HG02884 (cell line): ENCODE measurements around the gene EXTL1.
"Not testable (repeated sequence)": the region's sequence is repeated elsewhere in the genome, so short reads cannot be mapped to it uniquely, and the experiment has no call there.

Experiments used
- ATAC-seq: cut with Tn5 transposase; IDR thresholded peaks from one replicate; pipeline ENCODE4 v1.9.1; 2021; ENCODE audit warnings: mild to moderate bottlenecking, moderate library complexity; ENCODE audit not compliant: unreplicated experiment

Gene EXTL1

GRCh38 chr1:26021647-26022403, at the start of gene EXTL1:
Gene EXTL1, plus strand, starts transcription at chr1:26021775. Its CDS starts 872 bp downstream, at chr1:26022647.
- no peak for ATAC-seq

DNA sequence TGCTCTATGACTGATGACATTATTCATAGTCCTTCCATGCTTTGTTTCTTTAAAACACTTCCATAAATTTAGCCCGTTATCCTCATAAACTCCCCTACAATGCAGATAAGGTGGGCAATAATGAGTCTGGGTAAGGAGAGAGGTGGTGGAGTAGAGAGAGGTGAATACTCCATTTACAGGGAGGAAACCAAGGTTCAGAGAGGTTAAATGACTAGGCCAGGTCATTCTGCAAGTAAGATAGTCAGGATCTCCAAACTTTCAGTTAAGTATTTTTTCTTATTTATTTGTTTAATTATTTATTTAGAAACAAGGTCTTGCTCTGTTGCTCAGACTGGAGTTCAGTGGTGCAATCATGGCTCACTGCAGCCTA, 49.8 kb upstream of the EXTL1 start:
- ATAC-seq = no peak

- no peak for ATAC-seq
Observed at GRCh38 chr1:25973610-25974321, 47.8 kb upstream of the EXTL1 start.

DNA sequence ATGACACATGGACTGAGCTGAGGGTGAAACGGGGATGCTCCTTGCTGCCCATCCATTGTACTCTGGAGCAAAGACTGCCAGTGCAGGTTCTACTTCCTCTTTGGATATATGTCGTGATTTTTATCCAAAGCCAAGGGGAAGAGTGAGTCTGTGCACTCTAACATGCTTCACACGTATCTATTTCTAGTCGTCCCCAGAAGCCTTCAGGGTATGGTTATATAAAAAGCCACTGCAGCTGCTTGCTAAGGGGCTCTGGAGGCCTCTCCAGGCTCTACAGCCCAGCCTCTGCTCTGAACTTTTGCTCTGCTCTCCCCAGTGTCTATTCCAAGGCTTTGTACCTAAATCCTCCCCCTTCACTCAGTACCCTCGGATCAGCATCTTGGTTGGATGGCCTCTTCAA, 43.8 kb upstream of the EXTL1 start:
- ATAC-seq = no peak

- no peak for ATAC-seq
Observed at GRCh38 chr1:25978403-25978802, 43.2 kb upstream of the EXTL1 start.

- ATAC-seq = no peak
Observed at GRCh38 chr1:25979210-25979609, 42.4 kb upstream of the EXTL1 start.

- ATAC-seq = no peak
Observed at GRCh38 chr1:25985171-25985570, 36.4 kb upstream of the EXTL1 start.

- no peak for ATAC-seq
Observed at GRCh38 chr1:25985670-25986069, 35.9 kb upstream of the EXTL1 start.

DNA sequence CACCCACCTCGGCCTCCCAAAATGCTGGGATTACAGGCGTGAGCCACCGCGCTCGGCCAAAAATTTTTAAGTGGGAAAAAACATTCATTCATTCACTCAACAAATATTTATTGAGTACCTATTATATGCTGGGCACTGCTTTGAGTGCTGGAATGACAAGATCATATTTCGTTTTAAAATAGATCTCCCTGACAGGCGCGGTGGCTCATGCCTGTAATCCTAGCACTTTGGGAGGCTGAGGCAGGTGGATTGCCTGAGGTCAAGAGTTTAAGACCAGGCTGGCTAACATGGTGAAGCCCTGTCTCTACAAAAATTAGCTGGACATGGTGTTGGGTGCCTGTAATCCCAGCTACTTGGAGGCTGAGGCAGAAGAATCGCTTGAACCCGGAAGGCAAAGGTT, 34.8 kb upstream of the EXTL1 start:
- ATAC-seq = not testable (repeated sequence)

DNA sequence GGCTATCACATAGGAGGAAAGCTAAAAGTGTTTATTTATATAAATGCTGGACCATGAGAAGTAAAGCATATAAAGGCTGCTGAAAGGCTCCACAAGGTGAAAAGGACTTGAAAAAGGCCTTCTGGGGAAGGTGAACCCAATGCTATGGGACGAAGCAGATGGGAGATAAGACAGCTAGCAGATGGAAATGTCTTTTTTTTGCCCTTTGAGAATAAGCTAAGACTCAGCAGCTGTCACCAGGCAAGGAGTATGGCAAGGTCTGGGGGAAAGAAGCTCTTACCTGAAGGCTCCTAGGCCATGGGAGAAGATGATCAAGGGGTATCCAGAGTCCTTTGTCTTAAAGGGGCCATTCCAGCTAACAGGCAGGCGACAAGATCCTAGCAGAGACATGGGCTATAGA, 33.6 kb upstream of the EXTL1 start:
- ATAC-seq = no peak

DNA sequence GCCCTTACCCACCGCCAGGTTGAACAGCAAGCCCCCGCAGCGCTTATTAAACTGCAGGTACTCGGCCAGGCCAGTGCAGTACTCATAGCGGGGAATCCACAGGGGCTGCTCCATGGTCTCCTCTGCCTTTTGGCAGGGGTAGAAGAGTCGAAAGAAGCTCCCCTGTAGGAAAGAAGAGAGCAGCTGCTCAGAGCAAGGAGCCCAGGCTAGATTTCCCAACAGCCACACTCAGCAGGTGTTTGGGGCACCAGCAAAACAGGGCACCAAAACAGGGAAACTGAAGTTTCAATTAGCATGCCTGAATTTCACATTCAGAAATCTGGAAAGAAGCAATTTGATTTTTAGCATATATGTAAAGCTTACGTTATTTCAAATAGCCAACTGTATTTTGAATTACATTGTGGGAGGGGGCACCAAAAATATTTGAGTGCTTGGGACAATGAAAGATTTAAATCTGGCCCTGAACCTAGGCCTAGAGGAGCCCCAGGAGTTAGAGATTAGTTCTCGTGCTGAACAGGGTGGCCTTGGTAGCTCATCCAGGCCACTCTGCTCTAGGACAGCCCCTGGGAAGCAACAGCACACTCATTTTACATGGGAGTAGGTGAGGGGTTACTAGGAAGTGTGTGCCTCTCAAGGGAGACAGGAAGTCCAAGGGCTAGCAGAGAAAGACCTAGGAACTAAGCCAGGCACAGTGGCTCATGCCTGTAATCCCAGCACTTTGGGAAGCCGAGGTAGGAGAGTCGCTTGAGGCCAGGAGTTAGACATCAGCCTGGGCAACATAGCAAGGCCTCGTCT, 31.9 kb upstream of the EXTL1 start:
- ATAC-seq = no peak

DNA sequence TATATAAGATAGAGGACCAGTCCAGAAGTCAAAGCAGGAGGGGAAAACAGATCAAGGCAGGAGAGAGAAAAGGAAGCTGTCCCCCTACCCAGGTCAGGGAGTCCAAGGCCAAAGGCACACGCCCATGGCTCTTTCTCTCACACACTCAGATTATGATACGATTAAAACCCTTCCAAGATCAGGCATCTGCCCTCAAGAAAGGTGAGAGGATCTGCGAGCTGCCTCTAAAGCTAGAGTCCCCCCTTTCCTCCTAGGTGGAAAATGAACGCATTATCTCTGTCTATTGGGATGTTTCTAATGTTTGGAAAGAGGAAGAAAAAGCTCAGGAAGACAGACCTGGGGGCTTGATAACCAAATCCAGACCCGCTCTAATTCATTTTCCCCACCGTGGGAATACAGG, 31.3 kb upstream of the EXTL1 start:
- no peak for ATAC-seq

GRCh38 chr1:25990702-25991395, 30.7 kb upstream of the EXTL1 start:
- no peak for ATAC-seq

GRCh38 chr1:25991937-25992688, 29.5 kb upstream of the EXTL1 start:
- no peak for ATAC-seq

DNA sequence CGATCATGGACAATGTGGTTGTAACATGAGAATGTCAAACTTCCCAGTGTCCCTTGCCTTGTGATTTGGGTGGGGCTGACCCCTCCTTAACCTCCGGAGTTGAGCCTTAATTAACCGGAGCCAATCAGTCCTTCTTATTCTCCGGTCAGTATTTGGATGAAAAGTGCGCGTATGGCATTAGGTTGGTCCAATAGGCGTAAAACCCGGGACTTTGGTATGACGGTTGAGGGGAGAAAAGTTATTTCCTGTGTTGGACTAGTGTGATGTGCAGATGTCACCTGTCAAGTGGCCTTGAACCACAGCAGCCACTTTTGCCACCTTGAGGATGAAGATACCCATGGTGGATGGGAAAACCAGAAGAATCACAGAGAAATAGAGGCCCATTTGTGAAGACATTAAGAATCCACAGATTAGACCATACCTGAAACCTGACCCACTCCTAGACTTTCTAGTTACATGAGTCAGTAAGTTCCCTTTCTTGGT, 28.8 kb upstream of the EXTL1 start:
- ATAC-seq = no peak

GRCh38 chr1:25993197-25993951, 28.2 kb upstream of the EXTL1 start:
- ATAC-seq = no peak

DNA sequence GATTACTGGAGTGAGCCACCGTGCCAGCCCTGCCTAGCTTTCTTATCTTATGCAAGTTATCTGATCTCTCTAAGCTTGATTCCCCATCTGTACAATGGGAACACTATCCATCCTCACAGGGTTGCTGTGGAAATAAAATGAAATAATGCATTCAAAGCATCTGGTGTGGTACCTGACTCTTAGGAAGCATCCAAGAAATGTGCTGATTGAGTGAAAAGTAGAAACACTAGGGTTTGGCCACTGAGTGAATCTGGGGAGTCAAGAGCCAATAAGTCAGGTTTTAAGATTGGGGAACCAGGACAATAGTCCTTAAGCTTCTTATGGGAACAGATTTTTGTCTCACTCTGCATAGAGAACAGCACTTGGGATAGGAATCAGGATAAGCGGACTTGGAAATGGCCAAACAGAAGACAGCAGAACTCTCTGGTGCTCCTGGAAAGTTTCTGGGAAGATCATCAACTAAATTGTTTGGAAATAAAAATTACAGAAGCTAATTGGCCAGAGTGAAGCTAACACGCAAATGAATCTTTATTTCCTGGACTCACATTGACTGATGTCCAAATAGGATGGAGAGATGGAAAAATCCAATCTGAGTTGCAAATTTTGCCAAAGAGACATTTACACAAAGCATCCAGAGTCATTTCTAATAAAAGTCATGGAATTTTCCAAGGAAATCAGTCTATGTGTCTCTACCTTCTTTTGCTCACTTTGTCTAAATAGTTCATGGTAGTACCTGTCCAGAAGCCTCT, 27.0 kb upstream of the EXTL1 start:
- ATAC-seq = no peak

GRCh38 chr1:25996966-25997827, 24.4 kb upstream of the EXTL1 start:
- ATAC-seq = no peak
